Right lobe of liver (tissue), 6 donors: ENCODE data around the gene ELAC1. TPM values are rescaled to one million over a fixed set of nuclear protein-coding genes. Genes with fewer than 3 reads are reported as not detected.
"Not testable (repeated sequence)": the region's sequence is repeated elsewhere in the genome, so short reads cannot be mapped to it uniquely, and the experiment has no call there.

ENCODE experiments used
- ATAC-seq, 4 donors: fragments of 200-7000 bp; cut with Tn5 transposase; one replicate each; pipeline ENCODE4 v1.9.1; 2020; ENCODE audit warnings: mild to moderate bottlenecking in 4 of 4, moderate library complexity in 4 of 4
- DNase-seq, 3 donors: peaks; one replicate each; pipeline ENCODE4 v3.0.0-alpha.2; 2020
- H3K27ac ChIP-seq, 3 donors: fragments of 200-600 bp; one replicate each; pipeline ENCODE4 v1.8.0; 2022
- H3K27me3 ChIP-seq, 2 donors: fragments of 200-600 bp; one replicate each; pipeline ENCODE4 v1.8.0; 2022
- H3K36me3 ChIP-seq, 4 donors: fragments of 200-600 bp; sonication (generic) in 1 of 4; one replicate each; pipeline versions ENCODE4 v1.5.1 to v1.8.0; 2017 to 2022; ENCODE audit warnings: control low read depth in 1 of 4
- H3K4me1 ChIP-seq, 4 donors: fragments of 200-600 bp; sonication (generic) in 1 of 4; one replicate each; pipeline versions ENCODE4 v1.5.1 to v1.8.0; 2017 to 2022; ENCODE audit warnings: control low read depth in 1 of 4
- H3K4me3 ChIP-seq, 3 donors: fragments of 200-600 bp; one replicate each; pipeline ENCODE4 v1.8.0; 2022
- H3K9me3 ChIP-seq, 4 donors: fragments of 200-600 bp; sonication (generic) in 1 of 4; one replicate each; pipeline versions ENCODE4 v1.5.1 to v1.8.0; 2017 to 2022; ENCODE audit warnings: control low read depth in 1 of 4
- CTCF ChIP-seq, 4 donors: fragments of 200-600 bp in 3 of 4; fragments of 450-650 bp in 1 of 4; IDR thresholded peaks; one replicate each; pipeline versions ENCODE4 v1.5.1 to v1.8.0; 2016 to 2022; ENCODE audit warnings: antibody characterized with exemption in 4 of 4, mild to moderate bottlenecking in 2 of 4
- POLR2A ChIP-seq: fragments of 450-650 bp; IDR thresholded peaks from one replicate; pipeline ENCODE4 v1.6.1; 2017; ENCODE audit warnings: antibody characterized with exemption, mild to moderate bottlenecking
- WGBS: methylation state at CpG from one replicate; pipeline ENCODE4 v1.1.6; 2018; ENCODE audit warnings: low coverage, low lambda C conversion rate; ENCODE audit not compliant: insufficient coverage; ENCODE audit errors: missing lambda C conversion rate; 5-methylcytosine and 5-hydroxymethylcytosine counted together
- intact Hi-C, 2 donors: fragments of 100-400 bp; cut with DNase I; formaldehyde crosslinking; loops; one replicate each; pipeline versions ENCODE4 v1.11.2 to v1.14.1; 2022
- total RNA-seq, 6 experiments: library from RNA; depleted of rRNA in 2 of 6; stranded (reverse); fragments of >200 nt in 2 of 6; fragmentation: NEBNext Ultra II Directional in 3 of 6; extraction: Animal tissue kit (Norgen Biotek cat#: 25700) in 3 of 6; gene quantifications; one replicate each; pipeline versions ENCODE4 v1.1.0 to v1.2.4, GENCODE V29; 2016 to 2023
- donor health status: DM: no; HTN: yes; CAD: no.
- donor health status: DM: no; HTN: no; CAD: no.
- donor health status: DM: no; HTN: no; CAD: no.
- donor health status: DM: no; HTN: yes; CAD: no.
- donor health status: DM: no; HTN: yes; CAD: no.

ELAC1 gene
- total RNA-seq, 6 experiments from 2014 or later: 3.5 to 7.2 (median 4.4) TPM

- peaks cover 0 to 6% (median 0%) of the 10 kb centered on the region in 4 donors for H3K36me3 ChIP-seq
- TF ChIP-seq POLR2A (no peak), CTCF (IDR thresholded peaks at IDR 0.05) (no peak)
Observed at GRCh38 chr18:50937183-50937582, 30.7 kb upstream of the ELAC1 start.

GRCh38 chr18:50938912-50939311 is 28.9 kb upstream of the ELAC1 start:
- no peak for DNase-seq
- ATAC-seq: no peak
- H3K27ac ChIP-seq: no peak overlapping the region
- intact Hi-C loops: no loop called here
- H3K4me3 ChIP-seq: no peak overlapping the region
- peak in 1 of 4 donors; percentile 1 for TF ChIP-seq CTCF (IDR thresholded peaks at IDR 0.05)
- no peak for TF ChIP-seq POLR2A
- 79% methylated on average over 2 of the region's 2 CpGs for WGBS
- peaks cover 0 to 18% (median 0%) of the 10 kb centered on the region in 4 donors for H3K4me1 ChIP-seq
- no peaks in the 10 kb centered on the region for H3K27me3 ChIP-seq
- H3K36me3 ChIP-seq: peaks cover 0 to 6% (median 0%) of the 10 kb centered on the region in 4 donors
- H3K9me3 ChIP-seq: no peaks in the 10 kb centered on the region

More at GRCh38 chr18:50937183-50937582, 30.7 kb upstream of the ELAC1 start:
- intact Hi-C loops: no loop called here
- no peak overlapping the region for H3K27ac ChIP-seq
- no peak overlapping the region for H3K4me3 ChIP-seq
- H3K9me3 ChIP-seq: no peaks in the 10 kb centered on the region
- no peak for DNase-seq
- H3K4me1 ChIP-seq: peaks cover 0 to 18% (median 0%) of the 10 kb centered on the region in 4 donors
- no peaks in the 10 kb centered on the region for H3K27me3 ChIP-seq
- 75% methylated on average over 1 of the region's 1 CpG for WGBS
- ATAC-seq: no peak

- H3K9me3 ChIP-seq: no peaks in the 10 kb centered on the region
- TF ChIP-seq POLR2A: no peak
- no peak for TF ChIP-seq CTCF (IDR thresholded peaks at IDR 0.05)
- DNase-seq: no peak
- H3K27me3 ChIP-seq: no peaks in the 10 kb centered on the region
- H3K36me3 ChIP-seq: peaks cover 0 to 6% (median 0%) of the 10 kb centered on the region in 4 donors
- no peaks in the 10 kb centered on the region for H3K4me1 ChIP-seq
- WGBS: 76% methylated on average over 3 of the region's 4 CpGs
- no peak overlapping the region for H3K27ac ChIP-seq
- peak; percentile 40 to 85 (median 74) for ATAC-seq
- intact Hi-C loops: no loop called here
- no peak overlapping the region for H3K4me3 ChIP-seq
Observed at GRCh38 chr18:50944245-50944932, 23.5 kb upstream of the ELAC1 start.

- H3K4me3 ChIP-seq, ATAC-seq, H3K4me1 ChIP-seq, H3K27me3 ChIP-seq, DNase-seq, H3K27ac ChIP-seq, H3K36me3 ChIP-seq, H3K9me3 ChIP-seq, intact Hi-C loops: not testable (repeated sequence)
- 100% methylated on average over 1 of the region's 2 CpGs for WGBS
Observed at GRCh38 chr18:50945918-50946317, 21.9 kb upstream of the ELAC1 start.

- H3K4me1 ChIP-seq: no peaks in the 10 kb centered on the region
- H3K36me3 ChIP-seq: no peaks in the 10 kb centered on the region
- no peaks in the 10 kb centered on the region for H3K9me3 ChIP-seq
- no peaks in the 10 kb centered on the region for H3K27me3 ChIP-seq
- DNase-seq (no peak), ATAC-seq (no peak)
- 82% methylated on average over 1 of the region's 1 CpG for WGBS
- TF ChIP-seq CTCF (IDR thresholded peaks at IDR 0.05) (no peak), POLR2A (no peak)
- no peak overlapping the region for H3K4me3 ChIP-seq
- intact Hi-C loops: no loop called here
- no peak overlapping the region for H3K27ac ChIP-seq
Observed at GRCh38 chr18:50947899-50948298, 19.9 kb upstream of the ELAC1 start.
